ENCODE data around the gene ADAMTS9. TPM values are rescaled to one million over a fixed set of nuclear protein-coding genes. Genes with fewer than 3 reads are reported as not detected.

The ADAMTS9 gene
- polyA plus RNA-seq, 1 experiment = 1.1 TPM

- DNase-seq (ENCODE audit: low read depth, low spot score) = no peak
- TF ChIP-seq CTCF (IDR thresholded peaks at IDR 0.05; ENCODE audit: low read depth, low read length) = no peak
- H3K9me3 ChIP-seq (ENCODE audit: control insufficient read depth, insufficient read depth, low read length) = no peaks in the 10 kb centered on the region
- H3K27ac ChIP-seq (ENCODE audit: low read depth, low read length) = no peak overlapping the region
- H3K27me3 ChIP-seq (ENCODE audit: control insufficient read depth, insufficient read depth, low read length) = no peaks in the 10 kb centered on the region
- H3K4me3 ChIP-seq (ENCODE audit: low read depth, low read length) = no peak overlapping the region
- ChIA-PET POLR2A (no interaction called here), CTCF (no interaction called here)
These were observed 55.8 kb downstream of the ADAMTS9 start for GRCh38 chr3:64631951-64632350.

GRCh38 chr3:64627471-64628321, 60.1 kb downstream of the ADAMTS9 start:
- Histone ChIP-seq H3K27me3 (ENCODE audit: control insufficient read depth, insufficient read depth, low read length) (no peaks in the 10 kb centered on the region), H3K27ac (ENCODE audit: low read depth, low read length) (no peak overlapping the region), H3K9me3 (ENCODE audit: control insufficient read depth, insufficient read depth, low read length) (no peaks in the 10 kb centered on the region), H3K4me3 (ENCODE audit: low read depth, low read length) (no peak overlapping the region)
- CTCF ChIA-PET = no interaction called here
- no peak for DNase-seq (ENCODE audit: low read depth, low spot score)
- TF ChIP-seq CTCF (IDR thresholded peaks at IDR 0.05; ENCODE audit: low read depth, low read length) = no peak
- POLR2A ChIA-PET = no interaction called here

- TF ChIP-seq CTCF (IDR thresholded peaks at IDR 0.05; ENCODE audit: low read depth, low read length) = no peak
- POLR2A ChIA-PET = no interaction called here
- CTCF ChIA-PET = no interaction called here
These were observed 60.8 kb downstream of the ADAMTS9 start for GRCh38 chr3:64627042-64627441.

GRCh38 chr3:64625381-64625780, 62.4 kb downstream of the ADAMTS9 start:
- no peaks in the 10 kb centered on the region for H3K9me3 ChIP-seq (ENCODE audit: control insufficient read depth, insufficient read depth, low read length)
- H3K4me3 ChIP-seq (ENCODE audit: low read depth, low read length) = no peak overlapping the region
- H3K27me3 ChIP-seq (ENCODE audit: control insufficient read depth, insufficient read depth, low read length) = no peaks in the 10 kb centered on the region
- ChIA-PET POLR2A (no interaction called here), CTCF (interaction anchor here (1.2 kb wide), 1 partner anchor 50 kb away, joined by 3 read pairs; no protein-coding TSS in a partner anchor)
- no peak for TF ChIP-seq CTCF (IDR thresholded peaks at IDR 0.05; ENCODE audit: low read depth, low read length)
- H3K27ac ChIP-seq (ENCODE audit: low read depth, low read length) = no peak overlapping the region
- DNase-seq (ENCODE audit: low read depth, low spot score) = no peak

More at GRCh38 chr3:64627042-64627441, 60.8 kb downstream of the ADAMTS9 start:
- Histone ChIP-seq H3K9me3 (ENCODE audit: control insufficient read depth, insufficient read depth, low read length) (no peaks in the 10 kb centered on the region), H3K27me3 (ENCODE audit: control insufficient read depth, insufficient read depth, low read length) (no peaks in the 10 kb centered on the region), H3K4me3 (ENCODE audit: low read depth, low read length) (no peak overlapping the region), H3K27ac (ENCODE audit: low read depth, low read length) (no peak overlapping the region)
- no peak for DNase-seq (ENCODE audit: low read depth, low spot score)

GRCh38 chr3:64623125-64623524, 64.7 kb downstream of the ADAMTS9 start:
- POLR2A ChIA-PET = no interaction called here
- DNase-seq (ENCODE audit: low read depth, low spot score) = no peak
- no peaks in the 10 kb centered on the region for H3K9me3 ChIP-seq (ENCODE audit: control insufficient read depth, insufficient read depth, low read length)
- CTCF ChIA-PET = no interaction called here
- no peak for TF ChIP-seq CTCF (IDR thresholded peaks at IDR 0.05; ENCODE audit: low read depth, low read length)
- H3K27me3 ChIP-seq (ENCODE audit: control insufficient read depth, insufficient read depth, low read length) = no peaks in the 10 kb centered on the region
- no peak overlapping the region for H3K4me3 ChIP-seq (ENCODE audit: low read depth, low read length)
- H3K27ac ChIP-seq (ENCODE audit: low read depth, low read length) = no peak overlapping the region

Data from AG04450 (cell line).